Effector memory CD8-positive, alpha-beta T cell (primary cell): Measurements from ENCODE around the gene PDCD1.
"Not testable (repeated sequence)": the region's sequence is repeated elsewhere in the genome, so short reads cannot be mapped to it uniquely, and the experiment has no call there.

ENCODE experiments used
- ATAC-seq: fragments of 150-1000 bp; cut with Tn5 transposase; replicated peaks from 2 replicates; pipeline ENCODE4 v1.10.0; 2021; ENCODE audit warnings: mild to moderate bottlenecking, moderate library complexity
- DNase-seq, 3 experiments: peaks; one replicate each; pipeline ENCODE4 v3.0.0; 2021
- H3K27ac Mint-ChIP-seq, 2 donors: one replicate each; pipeline ENCODE4 v1.8.0; 2022; ENCODE audit warnings: mild to moderate bottlenecking in 2 of 2, mixed read lengths in 2 of 2, moderate library complexity in 2 of 2
- H3K27me3 Mint-ChIP-seq, 2 donors: one replicate each; pipeline ENCODE4 v1.8.0; 2022; ENCODE audit warnings: mixed read lengths in 2 of 2
- H3K36me3 Mint-ChIP-seq: one replicate; pipeline ENCODE4 v1.8.0; 2022; ENCODE audit warnings: mild to moderate bottlenecking, moderate library complexity, mixed read lengths; ENCODE audit not compliant: insufficient read depth
- H3K4me1 Mint-ChIP-seq, 2 donors: one replicate each; pipeline ENCODE4 v1.8.0; 2022; ENCODE audit warnings: low read depth in 2 of 2, mixed read lengths in 2 of 2
- H3K4me3 Mint-ChIP-seq, 2 donors: one replicate each; pipeline ENCODE4 v1.8.0; 2022; ENCODE audit warnings: mild to moderate bottlenecking in 2 of 2, mixed read lengths in 2 of 2, moderate library complexity in 2 of 2
- H3K9me3 Mint-ChIP-seq, 2 donors: one replicate each; pipeline ENCODE4 v1.8.0; 2022; ENCODE audit warnings: mixed read lengths in 2 of 2

Gene PDCD1

GRCh38 chr2:241821460-241822263 is 37.0 kb downstream of the PDCD1 start:
- Mint-ChIP-seq H3K4me3 (peak overlapping the region in 1 of 2 donors; percentile 34), H3K9me3 (peaks cover 2 to 7% of the 10 kb centered on the region in 2 donors), H3K4me1 (peaks cover 16 to 25% of the 10 kb centered on the region in 2 donors), H3K27ac (peak overlapping the region in 1 of 2 donors; percentile 41), H3K27me3 (peaks cover 0 to 8% of the 10 kb centered on the region in 2 donors), H3K36me3 (peaks cover 8% of the 10 kb centered on the region)
- DNase-seq (peak in 1 of 3 experiments; percentile 0), ATAC-seq (no peak)

- peaks cover 2 to 7% of the 10 kb centered on the region in 2 donors for H3K9me3 Mint-ChIP-seq
- peaks cover 16 to 25% of the 10 kb centered on the region in 2 donors for H3K4me1 Mint-ChIP-seq
- no peak for ATAC-seq
- peaks cover 9% of the 10 kb centered on the region for H3K36me3 Mint-ChIP-seq
- DNase-seq: peak in 1 of 3 experiments; percentile 0
- no peak overlapping the region for H3K4me3 Mint-ChIP-seq
- peak overlapping the region in 1 of 2 donors; percentile 41 for H3K27ac Mint-ChIP-seq
- H3K27me3 Mint-ChIP-seq: peaks cover 0 to 8% of the 10 kb centered on the region in 2 donors
Observed at GRCh38 chr2:241820625-241821384, 37.9 kb downstream of the PDCD1 start.

GRCh38 chr2:241819947-241820624 is 38.6 kb downstream of the PDCD1 start:
- not testable (repeated sequence) for ATAC-seq, H3K4me3 Mint-ChIP-seq, H3K9me3 Mint-ChIP-seq, H3K27me3 Mint-ChIP-seq, H3K27ac Mint-ChIP-seq
- peak in 1 of 3 experiments; percentile 0 for DNase-seq
- H3K4me1 Mint-ChIP-seq: peaks cover 16 to 27% of the 10 kb centered on the region in 2 donors
- H3K36me3 Mint-ChIP-seq: peaks cover 13% of the 10 kb centered on the region

GRCh38 chr2:241818943-241819270 is 39.8 kb downstream of the PDCD1 start:
- ATAC-seq (no peak), DNase-seq (no peak)
- Mint-ChIP-seq H3K27ac (no peak overlapping the region), H3K9me3 (peaks cover 2 to 5% of the 10 kb centered on the region in 2 donors), H3K4me1 (peaks cover 16 to 27% of the 10 kb centered on the region in 2 donors), H3K36me3 (peaks cover 8% of the 10 kb centered on the region), H3K4me3 (no peak overlapping the region), H3K27me3 (peaks cover 0 to 4% of the 10 kb centered on the region in 2 donors)

GRCh38 chr2:241818229-241818942 is 40.3 kb downstream of the PDCD1 start:
- peaks cover 0 to under 1% of the 10 kb centered on the region in 2 donors for H3K9me3 Mint-ChIP-seq
- no peaks in the 10 kb centered on the region for H3K27me3 Mint-ChIP-seq
- ATAC-seq (no peak), DNase-seq (no peak)
- H3K4me3 Mint-ChIP-seq: no peak overlapping the region
- H3K27ac Mint-ChIP-seq: peak overlapping the region in 1 of 2 donors; percentile 83
- peaks cover 12 to 26% of the 10 kb centered on the region in 2 donors for H3K4me1 Mint-ChIP-seq
- peaks cover 8% of the 10 kb centered on the region for H3K36me3 Mint-ChIP-seq

GRCh38 chr2:241817821-241818215 is 40.9 kb downstream of the PDCD1 start:
- H3K36me3 Mint-ChIP-seq, H3K27me3 Mint-ChIP-seq, ATAC-seq, H3K9me3 Mint-ChIP-seq, DNase-seq: not testable (repeated sequence)
- peak overlapping the region; percentile 44 to 83 for H3K27ac Mint-ChIP-seq
- peaks cover 8 to 25% of the 10 kb centered on the region in 2 donors for H3K4me1 Mint-ChIP-seq
- H3K4me3 Mint-ChIP-seq: peak overlapping the region; percentile 64 to 69

GRCh38 chr2:241817126-241817820 is 41.4 kb downstream of the PDCD1 start:
- Mint-ChIP-seq H3K27ac (peak overlapping the region; percentile 44 to 83), H3K36me3 (peaks cover 5% of the 10 kb centered on the region), H3K4me1 (peaks cover 3 to 20% of the 10 kb centered on the region in 2 donors), H3K9me3 (no peaks in the 10 kb centered on the region), H3K27me3 (no peaks in the 10 kb centered on the region), H3K4me3 (peak overlapping the region; percentile 64 to 69)
- ATAC-seq (no peak), DNase-seq (no peak)

- ATAC-seq (no peak), DNase-seq (no peak)
- H3K9me3 Mint-ChIP-seq: no peaks in the 10 kb centered on the region
- H3K27me3 Mint-ChIP-seq: no peaks in the 10 kb centered on the region
- H3K27ac Mint-ChIP-seq: peak overlapping the region in 1 of 2 donors; percentile 83
- peak overlapping the region in 1 of 2 donors; percentile 69 for H3K4me3 Mint-ChIP-seq
- peaks cover 5% of the 10 kb centered on the region for H3K36me3 Mint-ChIP-seq
- peaks cover 3 to 18% of the 10 kb centered on the region in 2 donors for H3K4me1 Mint-ChIP-seq
Observed at GRCh38 chr2:241816431-241817121, 42.1 kb downstream of the PDCD1 start.

- ATAC-seq (no peak), DNase-seq (no peak)
- H3K27ac Mint-ChIP-seq: peak overlapping the region in 1 of 2 donors; percentile 72
- H3K4me3 Mint-ChIP-seq: no peak overlapping the region
- H3K27me3 Mint-ChIP-seq: no peaks in the 10 kb centered on the region
- peaks cover 5% of the 10 kb centered on the region for H3K36me3 Mint-ChIP-seq
- H3K4me1 Mint-ChIP-seq: peaks cover 3 to 14% of the 10 kb centered on the region in 2 donors
- H3K9me3 Mint-ChIP-seq: no peaks in the 10 kb centered on the region
Observed at GRCh38 chr2:241815477-241816430, 42.9 kb downstream of the PDCD1 start.

GRCh38 chr2:241814643-241815476 is 43.8 kb downstream of the PDCD1 start:
- Mint-ChIP-seq H3K4me3 (no peak overlapping the region), H3K27ac (peak overlapping the region in 1 of 2 donors; percentile 72)

GRCh38 chr2:241814393-241814642 is 44.4 kb downstream of the PDCD1 start:
- Mint-ChIP-seq H3K4me3 (no peak overlapping the region), H3K27ac (no peak overlapping the region)
- no peak for ATAC-seq

More at GRCh38 chr2:241814643-241815476, 43.8 kb downstream of the PDCD1 start:
- peaks cover 5% of the 10 kb centered on the region for H3K36me3 Mint-ChIP-seq
- peaks cover 3 to 13% of the 10 kb centered on the region in 2 donors for H3K4me1 Mint-ChIP-seq
- H3K27me3 Mint-ChIP-seq: no peaks in the 10 kb centered on the region
- no peak for ATAC-seq
- H3K9me3 Mint-ChIP-seq: no peaks in the 10 kb centered on the region
- no peak for DNase-seq

More at GRCh38 chr2:241814393-241814642, 44.4 kb downstream of the PDCD1 start:
- H3K9me3 Mint-ChIP-seq: no peaks in the 10 kb centered on the region
- H3K4me1 Mint-ChIP-seq: peaks cover 3 to 13% of the 10 kb centered on the region in 2 donors
- DNase-seq: no peak
- H3K36me3 Mint-ChIP-seq: peaks cover 5% of the 10 kb centered on the region
- no peaks in the 10 kb centered on the region for H3K27me3 Mint-ChIP-seq
